ENCODE data around the gene SMIM13. TPM values are rescaled to one million over a fixed set of nuclear protein-coding genes. Genes with fewer than 3 reads are reported as not detected.

SMIM13 gene
- total and polyA plus RNA-seq, 5 experiments from 2014 or later, result 1.7 to 5.7 (median 3.0) TPM

- ATAC-seq (no peak), DNase-seq (no peak)
- Mint-ChIP-seq H3K9me3 (no peaks in the 10 kb centered on the region), H3K27me3 (peaks cover 3 to 9% (median 5%) of the 10 kb centered on the region in 5 donors), H3K36me3 (peaks cover 0 to 4% (median 0%) of the 10 kb centered on the region in 3 donors), H3K4me3 (no peak overlapping the region), H3K27ac (no peak overlapping the region), H3K4me1 (peaks cover 4 to 10% (median 7%) of the 10 kb centered on the region in 4 donors)
- POLR2A ChIA-PET, result no interaction called here
Measured at GRCh38 chr6:11149551-11149950, 55.9 kb downstream of the SMIM13 start.

- no peak overlapping the region for H3K27ac Mint-ChIP-seq
- H3K4me1 Mint-ChIP-seq, result peaks cover 4 to 10% (median 6%) of the 10 kb centered on the region in 4 donors
- H3K4me3 Mint-ChIP-seq, result no peak overlapping the region
- ATAC-seq (no peak), DNase-seq (no peak)
- peaks cover 0 to 4% (median 4%) of the 10 kb centered on the region in 3 donors for H3K36me3 Mint-ChIP-seq
- H3K9me3 Mint-ChIP-seq, result peaks cover 0 to 3% (median 0%) of the 10 kb centered on the region in 9 donors
- POLR2A ChIA-PET, result no interaction called here
- peaks cover 3 to 15% (median 5%) of the 10 kb centered on the region in 5 donors for H3K27me3 Mint-ChIP-seq
Measured at GRCh38 chr6:11151488-11151887, 57.9 kb downstream of the SMIM13 start.

GRCh38 chr6:11152581-11152980, 58.9 kb downstream of the SMIM13 start:
- DNase-seq (no peak), ATAC-seq (no peak)
- Mint-ChIP-seq H3K36me3 (peaks cover 0 to 4% (median 4%) of the 10 kb centered on the region in 3 donors), H3K9me3 (peaks cover 0 to 5% (median 0%) of the 10 kb centered on the region in 9 donors), H3K4me3 (no peak overlapping the region), H3K4me1 (peaks cover 4 to 10% (median 6%) of the 10 kb centered on the region in 4 donors), H3K27me3 (peaks cover 3 to 15% (median 5%) of the 10 kb centered on the region in 5 donors), H3K27ac (no peak overlapping the region)
- POLR2A ChIA-PET, result no interaction called here

- peak overlapping the region in 9 of 10 donors; percentile 64 to 91 (median 83) for H3K4me3 Mint-ChIP-seq
- H3K9me3 Mint-ChIP-seq, result peaks cover 0 to 5% (median 0%) of the 10 kb centered on the region in 9 donors
- H3K27me3 Mint-ChIP-seq, result peaks cover 3 to 15% (median 5%) of the 10 kb centered on the region in 5 donors
- H3K36me3 Mint-ChIP-seq, result peaks cover 0 to 4% (median 4%) of the 10 kb centered on the region in 3 donors
- POLR2A ChIA-PET, result no interaction called here
- no peak for ATAC-seq
- no peak for DNase-seq
- peaks cover 4 to 10% (median 6%) of the 10 kb centered on the region in 4 donors for H3K4me1 Mint-ChIP-seq
- H3K27ac Mint-ChIP-seq, result peak overlapping the region in 3 of 10 donors; percentile 35 to 66 (median 64)
Measured at GRCh38 chr6:11153447-11153846, 59.8 kb downstream of the SMIM13 start.

- ATAC-seq (no peak), DNase-seq (no peak)
- Mint-ChIP-seq H3K36me3 (peaks cover 0 to 4% (median 4%) of the 10 kb centered on the region in 3 donors), H3K4me1 (peaks cover 4 to 10% (median 6%) of the 10 kb centered on the region in 4 donors), H3K4me3 (no peak overlapping the region), H3K9me3 (peaks cover 0 to 5% (median 0%) of the 10 kb centered on the region in 9 donors), H3K27ac (no peak overlapping the region), H3K27me3 (peaks cover 3 to 15% (median 5%) of the 10 kb centered on the region in 5 donors)
- POLR2A ChIA-PET, result no interaction called here
Measured at GRCh38 chr6:11155589-11155988, 62.0 kb downstream of the SMIM13 start.

- H3K36me3 Mint-ChIP-seq, result peaks cover 0 to 4% (median 0%) of the 10 kb centered on the region in 3 donors
- no peak overlapping the region for H3K27ac Mint-ChIP-seq
- POLR2A ChIA-PET, result no interaction called here
Measured at GRCh38 chr6:11160199-11160598, 66.6 kb downstream of the SMIM13 start.

GRCh38 chr6:11161031-11161956, 67.7 kb downstream of the SMIM13 start:
- Mint-ChIP-seq H3K4me1 (peaks cover 2 to 11% (median 6%) of the 10 kb centered on the region in 4 donors), H3K4me3 (no peak overlapping the region), H3K9me3 (peaks cover 0 to 4% (median 0%) of the 10 kb centered on the region in 9 donors), H3K27me3 (no peaks in the 10 kb centered on the region), H3K27ac (no peak overlapping the region), H3K36me3 (no peaks in the 10 kb centered on the region)
- POLR2A ChIA-PET, result no interaction called here
- no peak for DNase-seq
- no peak for ATAC-seq

More at GRCh38 chr6:11160199-11160598, 66.6 kb downstream of the SMIM13 start:
- H3K9me3 Mint-ChIP-seq, result peaks cover 0 to 5% (median 0%) of the 10 kb centered on the region in 9 donors
- no peak for ATAC-seq
- peaks cover 0 to 3% (median 0%) of the 10 kb centered on the region in 5 donors for H3K27me3 Mint-ChIP-seq
- no peak for DNase-seq
- no peak overlapping the region for H3K4me3 Mint-ChIP-seq
- H3K4me1 Mint-ChIP-seq, result peaks cover under 1 to 10% (median 6%) of the 10 kb centered on the region in 4 donors

GRCh38 chr6:11162262-11162661, 68.6 kb downstream of the SMIM13 start:
- H3K4me3 Mint-ChIP-seq, result no peak overlapping the region
- H3K27me3 Mint-ChIP-seq, result no peaks in the 10 kb centered on the region
- H3K9me3 Mint-ChIP-seq, result no peaks in the 10 kb centered on the region
- POLR2A ChIA-PET, result no interaction called here
- no peak overlapping the region for H3K27ac Mint-ChIP-seq
- no peaks in the 10 kb centered on the region for H3K36me3 Mint-ChIP-seq
- no peak for DNase-seq
- peaks cover 2 to 11% (median 6%) of the 10 kb centered on the region in 4 donors for H3K4me1 Mint-ChIP-seq
- no peak for ATAC-seq

GRCh38 chr6:11163932-11164331, 70.3 kb downstream of the SMIM13 start:
- H3K9me3 Mint-ChIP-seq, result no peaks in the 10 kb centered on the region
- POLR2A ChIA-PET, result no interaction called here
- H3K4me1 Mint-ChIP-seq, result peaks cover 2 to 11% (median 6%) of the 10 kb centered on the region in 4 donors
- H3K27ac Mint-ChIP-seq, result peak overlapping the region in 2 of 10 donors; percentile 70 to 74
- H3K27me3 Mint-ChIP-seq, result no peaks in the 10 kb centered on the region
- no peak overlapping the region for H3K4me3 Mint-ChIP-seq
- ATAC-seq, result no peak
- H3K36me3 Mint-ChIP-seq, result no peaks in the 10 kb centered on the region
- DNase-seq, result no peak

- Mint-ChIP-seq H3K36me3 (no peaks in the 10 kb centered on the region), H3K27me3 (no peaks in the 10 kb centered on the region), H3K4me3 (no peak overlapping the region), H3K27ac (peak overlapping the region in 3 of 10 donors; percentile 74 to 85 (median 75)), H3K9me3 (no peaks in the 10 kb centered on the region), H3K4me1 (peaks cover 2 to 11% (median 6%) of the 10 kb centered on the region in 4 donors)
- POLR2A ChIA-PET, result no interaction called here
- no peak for DNase-seq
- no peak for ATAC-seq
Measured at GRCh38 chr6:11164717-11165646, 71.3 kb downstream of the SMIM13 start.

- DNase-seq (no peak), ATAC-seq (no peak)
- Mint-ChIP-seq H3K27me3 (no peaks in the 10 kb centered on the region), H3K27ac (no peak overlapping the region), H3K4me3 (no peak overlapping the region), H3K36me3 (no peaks in the 10 kb centered on the region), H3K4me1 (peaks cover 4 to 13% (median 6%) of the 10 kb centered on the region in 4 donors), H3K9me3 (no peaks in the 10 kb centered on the region)
- POLR2A ChIA-PET, result no interaction called here
Measured at GRCh38 chr6:11166948-11167347, 73.3 kb downstream of the SMIM13 start.

GRCh38 chr6:11168091-11168635, 74.5 kb downstream of the SMIM13 start:
- POLR2A ChIA-PET, result no interaction called here
- Mint-ChIP-seq H3K36me3 (no peaks in the 10 kb centered on the region), H3K4me3 (no peak overlapping the region), H3K4me1 (peaks cover 12 to 25% (median 14%) of the 10 kb centered on the region in 4 donors), H3K27me3 (no peaks in the 10 kb centered on the region), H3K9me3 (no peaks in the 10 kb centered on the region), H3K27ac (no peak overlapping the region)
- no peak for ATAC-seq
- DNase-seq, result no peak
